Sigmoid colon (tissue), 7 donors: Measurements from ENCODE around the gene ZNF329. TPM values are rescaled to one million over a fixed set of nuclear protein-coding genes. Genes with fewer than 3 reads are reported as not detected.
A peak's percentile ranks its signal among the peaks of the same experiment; 100 is the strongest.

ENCODE experiments used
- DNase-seq: peaks from one replicate; pipeline ENCODE4 v3.0.0-alpha.2; 2019
- H3K27ac ChIP-seq, 4 donors: fragments of 200-600 bp; sonication (generic); one replicate each; pipeline ENCODE4 v1.5.1; 2016 to 2019; ENCODE audit warnings: mild to moderate bottlenecking in 1 of 4
- H3K27me3 ChIP-seq, 3 donors: fragments of 200-600 bp; sonication (generic); one replicate each; pipeline ENCODE4 v1.5.1; 2019; ENCODE audit warnings: mild to moderate bottlenecking in 1 of 3
- H3K36me3 ChIP-seq, 4 donors: fragments of 200-600 bp; sonication (generic); one replicate each; pipeline ENCODE4 v1.5.1; 2016 to 2019
- H3K4me1 ChIP-seq, 4 donors: fragments of 200-600 bp; sonication (generic); one replicate each; pipeline ENCODE4 v1.5.1; 2017 to 2019
- H3K4me3 ChIP-seq, 4 donors: fragments of 200-600 bp; sonication (generic); one replicate each; pipeline ENCODE4 v1.5.1; 2017 to 2019; ENCODE audit warnings: mild to moderate bottlenecking in 2 of 4, moderate library complexity in 1 of 4
- H3K9me3 ChIP-seq, 4 donors: fragments of 200-600 bp in 3 of 4; sonication (generic) in 3 of 4; one replicate each; pipeline versions ENCODE4 v1.5.1 to v1.6.1; 2013 to 2019
- EP300 ChIP-seq, 4 donors: sonication (generic); formaldehyde crosslinking; IDR thresholded peaks; one replicate each; pipeline ENCODE4 v1.6.1; 2017; ENCODE audit warnings: antibody characterized with exemption in 4 of 4
- POLR2A ChIP-seq, 2 donors: fragments of 450-650 bp; IDR thresholded peaks; one replicate each; pipeline ENCODE4 v1.6.1; 2016; ENCODE audit warnings: antibody characterized with exemption in 2 of 2, mild to moderate bottlenecking in 2 of 2, moderate library complexity in 2 of 2
- POLR2AphosphoS5 ChIP-seq, 4 donors: sonication (generic); formaldehyde crosslinking; IDR thresholded peaks; one replicate each; pipeline ENCODE4 v1.6.1; 2017; ENCODE audit warnings: antibody characterized with exemption in 4 of 4
- WGBS, 2 donors: extraction: QIAGEN DNeasy Blood & Tissue Kit; methylation state at CpG; one replicate each; pipeline ENCODE4 v1.1.7; 2013; 5-methylcytosine and 5-hydroxymethylcytosine counted together
- intact Hi-C: fragments of 100-400 bp; cut with DNase I; formaldehyde crosslinking; loops from one replicate; pipeline ENCODE4 v1.15.1; 2023
- polyA plus RNA-seq, 3 donors: library from polyadenylated mRNA; stranded (reverse); fragments of 200-250 nt; gene quantifications; one replicate each; pipeline ENCODE4 v1.2.3, GENCODE V29; 2013
- total RNA-seq, 4 donors: library from RNA; depleted of rRNA; stranded (reverse); fragments of >200 nt; gene quantifications; one replicate each; pipeline ENCODE4 v1.1.0, GENCODE V29; 2016
- TF ChIP-seq, protein P1 (sequence below), 4 experiments: fragments of 450-650 bp in 3 of 4; fragments of 200-600 bp in 1 of 4; IDR thresholded peaks; one replicate each; pipeline ENCODE4 v1.5.1; 2016 to 2019; ENCODE audit warnings: antibody characterized with exemption in 4 of 4, mild to moderate bottlenecking in 3 of 4, moderate library complexity in 2 of 4
- donor health status: healthy with polysubstance abuse.
- donor health status: Bipolar disorder and iron deficiency.
- donor health status: healthy.

The ZNF329 gene
- total and polyA plus RNA-seq, 7 donors = 1.6 to 10.2 (median 8.2) TPM

DNA sequence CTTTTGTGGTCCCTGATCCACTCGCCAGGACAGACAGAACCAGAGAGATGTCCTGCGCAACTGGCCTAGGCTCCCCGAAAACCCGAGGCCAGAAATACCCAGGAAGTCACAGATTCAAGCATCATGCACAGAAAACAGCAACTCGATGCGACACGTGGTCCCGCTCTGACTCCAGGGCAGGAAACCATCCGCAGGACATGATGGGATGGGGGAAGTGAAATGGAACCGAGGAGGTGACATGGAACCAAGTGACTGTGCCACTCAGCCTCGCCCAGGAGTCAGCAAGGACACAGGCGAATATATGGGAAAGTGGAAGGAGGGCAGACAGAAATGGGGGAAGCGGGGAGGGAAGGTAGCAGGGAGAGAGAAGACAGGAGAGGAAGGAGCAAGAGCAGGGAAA is 53.7 kb downstream of the ZNF329 start:
- H3K36me3 ChIP-seq = no peaks in the 10 kb centered on the region
- peaks cover 0 to 15% (median 0%) of the 10 kb centered on the region in 4 donors for H3K9me3 ChIP-seq
- 93 to 96% methylated on average over 13 of the region's 13 CpGs for WGBS, 2 donors
- TF ChIP-seq EP300 (IDR thresholded peaks at IDR 0.05) = no peak
- TF ChIP-seq, protein P1, sequence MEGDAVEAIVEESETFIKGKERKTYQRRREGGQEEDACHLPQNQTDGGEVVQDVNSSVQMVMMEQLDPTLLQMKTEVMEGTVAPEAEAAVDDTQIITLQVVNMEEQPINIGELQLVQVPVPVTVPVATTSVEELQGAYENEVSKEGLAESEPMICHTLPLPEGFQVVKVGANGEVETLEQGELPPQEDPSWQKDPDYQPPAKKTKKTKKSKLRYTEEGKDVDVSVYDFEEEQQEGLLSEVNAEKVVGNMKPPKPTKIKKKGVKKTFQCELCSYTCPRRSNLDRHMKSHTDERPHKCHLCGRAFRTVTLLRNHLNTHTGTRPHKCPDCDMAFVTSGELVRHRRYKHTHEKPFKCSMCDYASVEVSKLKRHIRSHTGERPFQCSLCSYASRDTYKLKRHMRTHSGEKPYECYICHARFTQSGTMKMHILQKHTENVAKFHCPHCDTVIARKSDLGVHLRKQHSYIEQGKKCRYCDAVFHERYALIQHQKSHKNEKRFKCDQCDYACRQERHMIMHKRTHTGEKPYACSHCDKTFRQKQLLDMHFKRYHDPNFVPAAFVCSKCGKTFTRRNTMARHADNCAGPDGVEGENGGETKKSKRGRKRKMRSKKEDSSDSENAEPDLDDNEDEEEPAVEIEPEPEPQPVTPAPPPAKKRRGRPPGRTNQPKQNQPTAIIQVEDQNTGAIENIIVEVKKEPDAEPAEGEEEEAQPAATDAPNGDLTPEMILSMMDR (IDR thresholded peaks at IDR 0.05) = no peak
- TF ChIP-seq POLR2A (IDR thresholded peaks at IDR 0.05) = no peak
- TF ChIP-seq POLR2AphosphoS5 (IDR thresholded peaks at IDR 0.05) = no peak
- DNase-seq = no peak
- peak overlapping the region in 3 of 4 donors; percentile 87 to 96 (median 89) for H3K4me3 ChIP-seq
- H3K27ac ChIP-seq = peak overlapping the region in 3 of 4 donors; percentile 87 to 94 (median 92)
- no peaks in the 10 kb centered on the region for H3K27me3 ChIP-seq
- intact Hi-C loops = no loop called here
- peaks cover 0 to 17% (median 15%) of the 10 kb centered on the region in 4 donors for H3K4me1 ChIP-seq

DNA sequence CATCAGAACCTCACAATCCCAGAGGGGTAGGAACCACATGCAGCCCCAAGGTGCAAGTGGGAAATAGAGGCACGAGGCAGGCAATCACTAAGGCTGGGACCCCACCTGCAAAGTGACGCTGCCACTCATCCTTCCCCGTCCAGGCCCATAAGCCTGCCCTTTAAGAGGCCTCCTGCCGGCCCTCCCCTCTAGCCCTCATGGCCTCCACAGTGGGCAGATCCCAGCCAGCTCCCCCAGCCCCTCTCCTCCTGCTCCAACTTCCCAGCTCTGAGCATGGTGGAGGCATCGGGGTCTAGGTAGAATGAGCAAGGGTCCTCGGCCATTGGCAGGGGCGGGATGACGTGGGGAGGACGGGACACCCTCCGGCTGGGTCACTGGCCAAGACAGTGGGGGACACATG is 55.3 kb downstream of the ZNF329 start:
- Histone ChIP-seq H3K9me3 (peaks cover 0 to 18% (median 0%) of the 10 kb centered on the region in 4 donors), H3K4me3 (no peak overlapping the region), H3K27ac (no peak overlapping the region), H3K4me1 (peaks cover 0 to 17% (median 15%) of the 10 kb centered on the region in 4 donors), H3K27me3 (no peaks in the 10 kb centered on the region), H3K36me3 (no peaks in the 10 kb centered on the region)
- TF ChIP-seq POLR2AphosphoS5 (IDR thresholded peaks at IDR 0.05) = no peak
- TF ChIP-seq EP300 (IDR thresholded peaks at IDR 0.05) = no peak
- TF ChIP-seq, protein P1 (IDR thresholded peaks at IDR 0.05) = no peak
- no peak for TF ChIP-seq POLR2A (IDR thresholded peaks at IDR 0.05)
- whole genome bisulfite sequencing, 2 donors = 96 to 98% methylated on average over 10 of the region's 10 CpGs
- intact Hi-C loops = no loop called here
- no peak for DNase-seq

DNA sequence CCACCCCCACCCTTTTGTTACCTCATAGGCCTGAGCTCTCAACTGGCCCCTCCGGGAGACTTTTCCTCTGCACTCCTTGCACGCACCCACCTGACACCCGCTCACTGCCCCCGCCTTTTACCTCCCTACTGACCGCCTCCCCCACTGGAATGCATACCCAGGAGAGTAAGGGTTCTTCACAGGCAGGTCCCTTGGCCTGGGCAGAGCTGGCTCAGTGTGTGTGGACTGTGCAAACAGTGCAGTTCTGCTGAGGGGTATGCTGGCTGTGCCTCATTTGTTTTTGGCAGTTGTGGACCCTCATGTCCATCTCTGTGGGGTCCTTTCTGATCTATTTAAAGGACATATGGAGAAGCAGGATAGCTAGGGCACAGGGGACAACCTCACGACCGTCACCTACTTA is 57.5 kb downstream of the ZNF329 start:
- DNase-seq = no peak
- TF ChIP-seq, protein P1 (IDR thresholded peaks at IDR 0.05) = no peak
- TF ChIP-seq POLR2A (IDR thresholded peaks at IDR 0.05) (no peak), EP300 (IDR thresholded peaks at IDR 0.05) (no peak), POLR2AphosphoS5 (IDR thresholded peaks at IDR 0.05) (no peak)
- H3K4me1 ChIP-seq = peaks cover 0 to 14% (median 12%) of the 10 kb centered on the region in 4 donors
- 94 to 95% methylated on average over 7 of the region's 7 CpGs for WGBS, 2 donors
- no peak overlapping the region for H3K27ac ChIP-seq
- peaks cover 0 to 22% (median 0%) of the 10 kb centered on the region in 4 donors for H3K9me3 ChIP-seq
- H3K27me3 ChIP-seq = no peaks in the 10 kb centered on the region
- intact Hi-C loops = no loop called here
- peaks cover 0 to 15% (median 8%) of the 10 kb centered on the region in 4 donors for H3K36me3 ChIP-seq
- H3K4me3 ChIP-seq = no peak overlapping the region

DNA sequence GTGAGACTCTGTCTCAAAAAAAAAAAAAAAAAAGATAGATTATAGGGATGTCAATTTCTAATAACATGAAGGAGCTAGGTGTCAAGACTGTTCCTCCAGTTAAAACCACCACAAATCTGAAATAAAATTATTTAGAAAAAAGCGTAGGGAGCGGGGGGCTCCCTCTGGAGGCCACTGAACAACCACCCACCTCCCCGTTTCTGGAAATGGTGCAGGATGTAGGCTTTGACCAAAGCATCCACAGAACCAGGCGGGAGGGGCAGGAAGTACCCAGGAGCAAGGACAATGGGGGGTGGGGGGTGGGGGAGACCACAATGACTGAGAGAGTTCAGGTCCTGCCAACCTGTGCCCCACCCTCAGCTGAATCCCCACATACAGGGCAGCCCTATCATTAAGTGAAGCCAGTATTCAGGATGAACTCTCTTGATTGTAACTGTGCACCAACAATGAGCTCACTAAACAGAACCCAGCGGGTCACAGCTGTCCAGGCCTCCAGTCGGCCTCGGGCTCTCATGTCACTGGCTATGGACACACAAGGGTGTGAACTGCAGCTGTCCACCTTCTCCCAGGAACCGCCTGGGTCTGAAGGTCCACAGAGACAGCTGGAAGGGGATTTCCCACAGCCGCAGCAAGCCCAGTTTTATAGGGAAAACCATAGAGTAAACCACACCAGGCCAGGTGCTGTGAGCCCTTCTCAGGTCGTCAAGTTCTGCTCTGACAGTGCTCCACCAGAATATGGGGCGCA is 59.2 kb downstream of the ZNF329 start:
- intact Hi-C loops = no loop called here
- H3K36me3 ChIP-seq = peaks cover 7 to 32% (median 20%) of the 10 kb centered on the region in 4 donors
- no peak for DNase-seq

More for the DNA sequence above, 59.2 kb downstream of the ZNF329 start:
- peaks cover 0 to 25% (median 8%) of the 10 kb centered on the region in 4 donors for H3K9me3 ChIP-seq
- no peak overlapping the region for H3K4me3 ChIP-seq
- H3K27me3 ChIP-seq = no peaks in the 10 kb centered on the region
- no peak for TF ChIP-seq POLR2A (IDR thresholded peaks at IDR 0.05)
- TF ChIP-seq POLR2AphosphoS5 (IDR thresholded peaks at IDR 0.05) = no peak
- TF ChIP-seq EP300 (IDR thresholded peaks at IDR 0.05) = no peak
- TF ChIP-seq, protein P1 (IDR thresholded peaks at IDR 0.05) = no peak
- 77 to 82% methylated on average over 11 of the region's 11 CpGs for WGBS, 2 donors
- H3K27ac ChIP-seq = no peak overlapping the region
- peaks cover 0 to 3% (median 1%) of the 10 kb centered on the region in 4 donors for H3K4me1 ChIP-seq
